K562 treated with DMSO at 1 percent for 48 hours (cell line): Measurements from ENCODE around the gene MMAA. TPM values are rescaled to one million over a fixed set of nuclear protein-coding genes. Genes with fewer than 3 reads are reported as not detected.

ENCODE experiments used
- total RNA-seq: library from RNA; unstranded; fragments of 300-600 nt; gene quantifications from 2 replicates; pipeline ENCODE4 v1.2.3, GENCODE V29; 2022; ENCODE audit warnings: low replicate concordance; ENCODE audit errors: extremely low read depth

MMAA gene
- total RNA-seq = not detected in 2 replicates

DNA sequence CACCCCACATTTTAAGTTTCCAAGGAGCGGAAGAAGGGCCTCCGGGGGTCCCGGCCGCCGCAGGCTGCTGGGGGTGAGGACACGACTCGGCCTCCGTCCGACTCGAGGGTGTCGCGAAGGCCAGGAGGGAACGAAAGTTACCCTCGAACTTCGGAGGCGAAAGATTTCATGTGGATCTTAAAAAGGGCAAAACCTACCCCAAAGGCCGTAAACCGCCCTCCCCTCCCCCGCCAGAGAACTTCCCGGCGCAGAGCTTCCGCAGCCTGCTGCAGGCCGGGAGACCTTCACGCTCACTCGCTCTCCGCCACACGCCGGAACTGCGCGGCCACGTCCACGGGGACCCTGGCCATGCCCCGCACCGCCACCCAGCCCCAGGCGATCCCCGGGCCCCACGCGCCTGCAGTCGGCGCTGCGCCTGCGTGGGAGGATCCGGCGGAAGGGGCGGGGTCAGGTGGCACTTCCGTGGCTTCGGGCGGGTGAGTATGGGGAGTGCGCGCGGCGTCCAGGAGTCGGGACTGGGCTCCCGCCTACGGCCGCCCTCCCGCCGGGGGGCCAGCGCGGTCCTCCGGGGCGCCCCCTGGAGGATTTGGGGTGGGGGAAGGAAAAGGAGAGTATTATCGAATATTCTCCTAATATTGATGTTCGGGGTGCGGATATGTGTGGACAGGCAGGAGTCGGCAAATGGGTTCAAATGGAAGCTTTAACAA lies at the start of gene MMAA:
MMAA (plus strand) TSS at position 454 of the 707 bp plus-strand sequence. CDS start 19,755 bp downstream, outside the sequence.

GRCh38 chr4:145679991-145680455 lies 60.8 kb downstream of the MMAA start, which contains the start of gene C4orf51:
TSS of gene C4orf51 (plus strand) at chr4:145680146. CDS start at chr4:145680204, 58 bp downstream.

Other genes with a start within 250 kb of the MMAA start
- not detected in 2 replicates for gene SMAD1, start 137.5 kb upstream of the MMAA start, total RNA-seq
- not detected in 2 replicates for gene C4orf51, start 60.8 kb downstream of the MMAA start, total RNA-seq